ENCODE results near the gene CSF3.

- no peak for TF ChIP-seq TCF4 (CRISPR knock-in tag; IDR thresholded peaks at IDR 0.05; ENCODE audit: borderline replicate concordance)
- no peak for TF ChIP-seq ZNF8 (CRISPR knock-in tag; IDR thresholded peaks at IDR 0.05)
- TF ChIP-seq GLIS3 (CRISPR knock-in tag; IDR thresholded peaks at IDR 0.05): no peak
- TF ChIP-seq ZNF70 (CRISPR knock-in tag; IDR thresholded peaks at IDR 0.05): no peak
- TF ChIP-seq ZFP30 (CRISPR knock-in tag; IDR thresholded peaks at IDR 0.05): no peak
- no peak for TF ChIP-seq ZNF565 (CRISPR knock-in tag; conservative IDR thresholded peaks at IDR 0.05; ENCODE audit: low read depth)
- no peak for TF ChIP-seq TOX (CRISPR knock-in tag; IDR thresholded peaks at IDR 0.05; ENCODE audit: borderline replicate concordance)
- no peak for TF ChIP-seq BACH2 (CRISPR knock-in tag; IDR thresholded peaks at IDR 0.05; ENCODE audit: borderline replicate concordance)
- no peak for TF ChIP-seq RARB (CRISPR knock-in tag; IDR thresholded peaks at IDR 0.05)
- TF ChIP-seq ARNTL (CRISPR knock-in tag; IDR thresholded peaks at IDR 0.05; ENCODE audit: borderline replicate concordance, low read depth): no peak
- no peak for TF ChIP-seq PATZ1 (CRISPR knock-in tag; IDR thresholded peaks at IDR 0.05; ENCODE audit: borderline replicate concordance)
- no peak for TF ChIP-seq SNAI2 (CRISPR knock-in tag; IDR thresholded peaks at IDR 0.05)
- no peak for TF ChIP-seq OSR1 (CRISPR knock-in tag; IDR thresholded peaks at IDR 0.05)
Measured at GRCh38 chr17:40014375-40014980, 762 bp upstream of the CSF3 start.

All from SK-N-SH treated with all-trans-retinoic acid at 6 μM for 48 hours (cell line).